ENCODE data around the gene RDH5. TPM values are rescaled to one million over a fixed set of nuclear protein-coding genes. Genes with fewer than 3 reads are reported as not detected.
A peak's percentile ranks its signal among the peaks of the same experiment; 100 is the strongest.

The RDH5 gene
- total RNA-seq, 1 donor: 32.2 TPM

GRCh38 chr12:55676707-55677106 lies 43.5 kb upstream of the RDH5 start:
- H2AFZ ChIP-seq (ENCODE audit: low read length): no peak overlapping the region
- H3K27ac ChIP-seq (ENCODE audit: low read depth, low read length): no peak overlapping the region
- H3K4me2 ChIP-seq (ENCODE audit: insufficient read depth, low read length): no peak overlapping the region
- no peaks in the 10 kb centered on the region for H3K79me2 ChIP-seq (ENCODE audit: insufficient read depth, low read length)
- H3K4me1 ChIP-seq (ENCODE audit: insufficient read depth, low read length): peaks cover 8% of the 10 kb centered on the region
- peaks cover 6% of the 10 kb centered on the region for H3K27me3 ChIP-seq (ENCODE audit: insufficient read depth, low read length)
- H3K9me3 ChIP-seq (ENCODE audit: low read depth, low read length): no peaks in the 10 kb centered on the region
- no peaks in the 10 kb centered on the region for H3K36me3 ChIP-seq (ENCODE audit: insufficient read depth, low read length)
- no peak overlapping the region for H3K4me3 ChIP-seq (ENCODE audit: insufficient read depth, low read length)
- H4K20me1 ChIP-seq (ENCODE audit: insufficient read depth, low read length): no peaks in the 10 kb centered on the region
- TF ChIP-seq CTCF (IDR thresholded peaks at IDR 0.05; ENCODE audit: extremely low read depth, low read depth, low read length): no peak
- no peak for DNase-seq (ENCODE audit: insufficient read length, low spot score, missing footprints)

- no peak for TF ChIP-seq CTCF (IDR thresholded peaks at IDR 0.05; ENCODE audit: extremely low read depth, low read depth, low read length)
- Histone ChIP-seq H3K4me3 (ENCODE audit: insufficient read depth, low read length) (no peak overlapping the region), H2AFZ (ENCODE audit: low read length) (no peak overlapping the region), H3K79me2 (ENCODE audit: insufficient read depth, low read length) (no peaks in the 10 kb centered on the region), H4K20me1 (ENCODE audit: insufficient read depth, low read length) (no peaks in the 10 kb centered on the region), H3K27me3 (ENCODE audit: insufficient read depth, low read length) (peaks cover 2% of the 10 kb centered on the region), H3K4me1 (ENCODE audit: insufficient read depth, low read length) (peaks cover 14% of the 10 kb centered on the region), H3K27ac (ENCODE audit: low read depth, low read length) (no peak overlapping the region), H3K4me2 (ENCODE audit: insufficient read depth, low read length) (no peak overlapping the region), H3K9me3 (ENCODE audit: low read depth, low read length) (no peaks in the 10 kb centered on the region), H3K36me3 (ENCODE audit: insufficient read depth, low read length) (peaks cover 3% of the 10 kb centered on the region)
- no peak for DNase-seq (ENCODE audit: insufficient read length, low spot score, missing footprints)
Observed at GRCh38 chr12:55679691-55680090, 40.5 kb upstream of the RDH5 start.

GRCh38 chr12:55681142-55682077 lies 38.8 kb upstream of the RDH5 start:
- Histone ChIP-seq H3K4me3 (ENCODE audit: insufficient read depth, low read length) (peak overlapping the region; percentile 55), H4K20me1 (ENCODE audit: insufficient read depth, low read length) (peaks cover 7% of the 10 kb centered on the region), H3K4me2 (ENCODE audit: insufficient read depth, low read length) (peak overlapping the region; percentile 70), H3K36me3 (ENCODE audit: insufficient read depth, low read length) (peaks cover 19% of the 10 kb centered on the region), H3K9me3 (ENCODE audit: low read depth, low read length) (no peaks in the 10 kb centered on the region), H3K79me2 (ENCODE audit: insufficient read depth, low read length) (no peaks in the 10 kb centered on the region), H3K4me1 (ENCODE audit: insufficient read depth, low read length) (peaks cover 14% of the 10 kb centered on the region), H3K27me3 (ENCODE audit: insufficient read depth, low read length) (no peaks in the 10 kb centered on the region), H2AFZ (ENCODE audit: low read length) (peak overlapping the region; percentile 40), H3K27ac (ENCODE audit: low read depth, low read length) (no peak overlapping the region)
- TF ChIP-seq CTCF (IDR thresholded peaks at IDR 0.05; ENCODE audit: extremely low read depth, low read depth, low read length): peak; percentile 38
- peak; percentile 79 for DNase-seq (ENCODE audit: insufficient read length, low spot score, missing footprints)

- no peak for TF ChIP-seq CTCF (IDR thresholded peaks at IDR 0.05; ENCODE audit: extremely low read depth, low read depth, low read length)
- H2AFZ ChIP-seq (ENCODE audit: low read length): peak overlapping the region; percentile 40
- peak overlapping the region; percentile 55 for H3K4me3 ChIP-seq (ENCODE audit: insufficient read depth, low read length)
Observed at GRCh38 chr12:55682087-55682796, 38.0 kb upstream of the RDH5 start.

More at GRCh38 chr12:55682087-55682796, 38.0 kb upstream of the RDH5 start:
- no peak for DNase-seq (ENCODE audit: insufficient read length, low spot score, missing footprints)
- Histone ChIP-seq H3K36me3 (ENCODE audit: insufficient read depth, low read length) (peaks cover 21% of the 10 kb centered on the region), H4K20me1 (ENCODE audit: insufficient read depth, low read length) (peaks cover 7% of the 10 kb centered on the region), H3K4me2 (ENCODE audit: insufficient read depth, low read length) (peak overlapping the region; percentile 70), H3K9me3 (ENCODE audit: low read depth, low read length) (no peaks in the 10 kb centered on the region), H3K79me2 (ENCODE audit: insufficient read depth, low read length) (no peaks in the 10 kb centered on the region), H3K27ac (ENCODE audit: low read depth, low read length) (no peak overlapping the region), H3K4me1 (ENCODE audit: insufficient read depth, low read length) (peaks cover 14% of the 10 kb centered on the region), H3K27me3 (ENCODE audit: insufficient read depth, low read length) (no peaks in the 10 kb centered on the region)
